H1 (cell line): ENCODE measurements around the gene PTTG1IP. TPM values are rescaled to one million over a fixed set of nuclear protein-coding genes. Genes with fewer than 3 reads are reported as not detected.

ENCODE experiments used
- CTCF ChIA-PET: fragments of 300-600 bp; sonication (Branson Sonifier 250); formaldehyde crosslinking; loops from one replicate; lab custom pipeline; 2021; ENCODE audit not compliant: partially characterized antibody; lab: Charles Lee
- POLR2A ChIA-PET: fragments of 300-600 bp; sonication (Branson Sonifier 250); formaldehyde crosslinking; loops from one replicate; lab custom pipeline; 2021; ENCODE audit warnings: inconsistent platforms; ENCODE audit not compliant: partially characterized antibody; lab: Charles Lee
- DNase-seq, 2 experiments: peaks; one replicate each; pipeline versions ENCODE4 v3.0.0 to v3.0.0-alpha.2; 2010 to 2022; ENCODE audit warnings: low spot score in 2 of 2, low read depth in 1 of 2, mixed read lengths in 1 of 2
- FAIRE-seq: peaks from 2 replicates; lab custom pipeline; 2011; peaks lifted over from hg19 to GRCh38; lab: Jason Lieb, UNC
- H2AFZ ChIP-seq: 2 replicates; pipeline ENCODE4 v1.8.1; 2012; ENCODE audit warnings: low read length, inconsistent platforms
- H2AK5ac ChIP-seq: 2 replicates; pipeline ENCODE4 v1.6.1; 2013; ENCODE audit warnings: low read depth, low read length
- H2BK120ac ChIP-seq: replicated peaks from 2 replicates; pipeline ENCODE3; 2013; ENCODE audit warnings: low read depth, low read length, inconsistent platforms
- H2BK12ac ChIP-seq: 2 replicates; pipeline ENCODE4 v1.6.1; 2013; ENCODE audit warnings: low read depth, low read length
- H2BK15ac ChIP-seq: 2 replicates; pipeline ENCODE4 v1.6.1; 2013; ENCODE audit warnings: low read length
- H2BK20ac ChIP-seq: 2 replicates; pipeline ENCODE4 v1.6.1; 2013; ENCODE audit warnings: low read length
- H2BK5ac ChIP-seq: 2 replicates; pipeline ENCODE4 v1.6.1; 2013; ENCODE audit warnings: low read depth, low read length
- H3K14ac ChIP-seq: 2 replicates; pipeline ENCODE4 v1.6.1; 2013; ENCODE audit warnings: inconsistent platforms; ENCODE audit not compliant: insufficient read length
- H3K18ac ChIP-seq: 2 replicates; pipeline ENCODE4 v1.6.1; 2013; ENCODE audit warnings: low read length; ENCODE audit errors: extremely low read depth
- H3K23ac ChIP-seq: 2 replicates; pipeline ENCODE4 v1.6.1; 2013; ENCODE audit warnings: inconsistent platforms; ENCODE audit not compliant: insufficient read length
- H3K23me2 ChIP-seq: 2 replicates; pipeline ENCODE4 v1.6.1; 2013; ENCODE audit warnings: low read depth, low read length
- H3K27ac ChIP-seq: 2 replicates; pipeline ENCODE4 v1.6.1; 2011; ENCODE audit warnings: low read depth, low read length, inconsistent platforms
- H3K27me3 ChIP-seq, 4 experiments: replicated peaks in 1 of 4; 1 replicate in 1 of 4; 2 replicates in 3 of 4; pipeline versions ENCODE4 v1.6.1 to v1.8.1; 2011 to 2013; ENCODE audit warnings: low read length in 3 of 4, mild to moderate bottlenecking in 3 of 4, inconsistent platforms in 2 of 4, mixed read lengths in 2 of 4, moderate library complexity in 1 of 4; ENCODE audit not compliant: control insufficient read depth in 3 of 4, insufficient read depth in 3 of 4; ENCODE audit errors: extremely low read depth in 1 of 4
- H3K36me3 ChIP-seq, 4 experiments: 2 replicates each; pipeline versions ENCODE4 v1.6.1 to v1.8.1; 2011 to 2013; ENCODE audit warnings: mild to moderate bottlenecking in 4 of 4, low read length in 3 of 4, moderate library complexity in 2 of 4, control low read depth in 1 of 4, inconsistent platforms in 1 of 4; ENCODE audit not compliant: insufficient read depth in 4 of 4, control insufficient read depth in 2 of 4
- H3K4ac ChIP-seq: replicated peaks from 2 replicates; pipeline ENCODE3; 2013; ENCODE audit warnings: low read length, low read depth, mixed read lengths, inconsistent platforms; ENCODE audit not compliant: insufficient read length
- H3K4me1 ChIP-seq, 4 experiments: replicated peaks in 1 of 4; 1 replicate in 1 of 4; 2 replicates in 3 of 4; pipeline versions ENCODE4 v1.6.1 to v1.8.1; 2011 to 2013; ENCODE audit warnings: low read length in 3 of 4, inconsistent platforms in 2 of 4, mixed read lengths in 1 of 4; ENCODE audit not compliant: insufficient read depth in 4 of 4, control insufficient read depth in 3 of 4
- H3K4me2 ChIP-seq, 2 experiments: 2 replicates each; pipeline versions ENCODE4 v1.6.1 to v1.8.1; 2011 to 2013; ENCODE audit warnings: low read depth in 2 of 2, low read length in 2 of 2, control low read depth in 1 of 2, inconsistent platforms in 1 of 2, mild to moderate bottlenecking in 1 of 2; ENCODE audit not compliant: insufficient read depth in 1 of 2
- H3K4me3 ChIP-seq, 4 experiments: fragments of 200-600, 300-600 bp in 1 of 4; sonication (generic), shearing (Covaris generic), sonication (Bioruptor Twin) in 1 of 4; 2 replicates each; pipeline versions ENCODE4 v1.5.1 to v1.8.1; 2011 to 2016; ENCODE audit warnings: low read length in 4 of 4, low read depth in 3 of 4, control low read depth in 2 of 4, inconsistent platforms in 2 of 4, mild to moderate bottlenecking in 2 of 4, mixed read lengths in 1 of 4, moderate library complexity in 1 of 4; ENCODE audit not compliant: insufficient read depth in 2 of 4; ENCODE audit errors: extremely low read depth in 1 of 4
- H3K56ac ChIP-seq: replicated peaks from 2 replicates; pipeline ENCODE3; 2013; ENCODE audit warnings: low read depth, mild to moderate bottlenecking, mixed read lengths, low read length, inconsistent platforms; ENCODE audit not compliant: insufficient read length
- H3K79me1 ChIP-seq: 2 replicates; pipeline ENCODE4 v1.6.1; 2013; ENCODE audit warnings: low read depth, low read length, control low read depth
- H3K79me2 ChIP-seq, 2 experiments: 2 replicates each; pipeline versions ENCODE4 v1.6.1 to v1.8.1; 2012 to 2013; ENCODE audit warnings: low read length in 2 of 2, mild to moderate bottlenecking in 2 of 2, inconsistent platforms in 1 of 2; ENCODE audit not compliant: insufficient read depth in 2 of 2, control insufficient read depth in 1 of 2
- H3K9ac ChIP-seq, 4 experiments: replicated peaks in 1 of 4; 1 replicate in 1 of 4; 2 replicates in 3 of 4; pipeline versions ENCODE4 v1.6.1 to v1.8.1; 2011 to 2013; ENCODE audit warnings: low read depth in 3 of 4, low read length in 3 of 4, control low read depth in 2 of 4, mild to moderate bottlenecking in 2 of 4, moderate library complexity in 2 of 4, inconsistent platforms in 1 of 4; ENCODE audit errors: extremely low read depth in 1 of 4
- H3K9me3 ChIP-seq, 2 experiments: 2 replicates each; pipeline versions ENCODE4 v1.6.1 to v1.8.1; 2012 to 2013; ENCODE audit warnings: mild to moderate bottlenecking in 2 of 2, moderate library complexity in 2 of 2, control low read depth in 1 of 2, inconsistent platforms in 1 of 2, low read depth in 1 of 2, low read length in 1 of 2, mixed read lengths in 1 of 2; ENCODE audit not compliant: insufficient read depth in 2 of 2
- H4K20me1 ChIP-seq, 2 experiments: replicated peaks in 1 of 2; 2 replicates each; pipeline versions ENCODE3 to v1.8.1; 2011 to 2013; ENCODE audit warnings: inconsistent platforms in 2 of 2, low read length in 2 of 2, mild to moderate bottlenecking in 1 of 2; ENCODE audit not compliant: insufficient read depth in 2 of 2, control insufficient read depth in 1 of 2
- H4K5ac ChIP-seq: 2 replicates; pipeline ENCODE4 v1.6.1; 2013; ENCODE audit warnings: low read length, low read depth, mixed read lengths, inconsistent platforms; ENCODE audit not compliant: insufficient read length
- H4K8ac ChIP-seq: 2 replicates; pipeline ENCODE4 v1.8.0; 2013; ENCODE audit warnings: mild to moderate bottlenecking, moderate library complexity, low read length, inconsistent platforms; ENCODE audit not compliant: insufficient read depth; ENCODE audit errors: extremely low read depth
- H4K91ac ChIP-seq: replicated peaks from 2 replicates; pipeline ENCODE3; 2013; ENCODE audit warnings: low read length, mixed read lengths, inconsistent platforms; ENCODE audit not compliant: insufficient read length
- BCL11A ChIP-seq, 2 experiments: IDR thresholded peaks; one replicate each; pipeline ENCODE4 v1.6.1; 2011; ENCODE audit warnings: low read depth in 2 of 2, low read length in 2 of 2, mild to moderate bottlenecking in 2 of 2
- CHD2 ChIP-seq: IDR thresholded peaks from 2 replicates; pipeline ENCODE4 v1.6.1; 2012; ENCODE audit warnings: low read length, improper control_type of control experiment
- CREB1 ChIP-seq: IDR thresholded peaks from 2 replicates; pipeline ENCODE4 v1.6.1; 2012; ENCODE audit warnings: inconsistent platforms
- NANOG ChIP-seq: IDR thresholded peaks from 2 replicates; pipeline ENCODE4 v1.6.1; 2011; ENCODE audit warnings: low read length, low read depth, mild to moderate bottlenecking, inconsistent platforms; ENCODE audit not compliant: insufficient read depth, poor library complexity, severe bottlenecking
- POLR2AphosphoS5 ChIP-seq: IDR thresholded peaks from 2 replicates; pipeline ENCODE4 v1.6.1; 2011; ENCODE audit warnings: low read depth, low read length
- POU5F1 ChIP-seq: IDR thresholded peaks from 2 replicates; pipeline ENCODE4 v1.6.1; 2011; ENCODE audit warnings: low read depth, mild to moderate bottlenecking, low read length, moderate library complexity
- RNF2 ChIP-seq: fragments of 200-900, 300-1000 bp; sonication (generic); IDR thresholded peaks from 2 replicates; pipeline ENCODE4 v1.7.1; 2016; ENCODE audit warnings: borderline replicate concordance, low read depth, mild to moderate bottlenecking, antibody characterized with exemption, low read length; ENCODE audit not compliant: poor library complexity, severe bottlenecking; ENCODE audit errors: missing control alignments
- SAP30 ChIP-seq: fragments of 300-600 bp; sonication (generic); IDR thresholded peaks from 2 replicates; pipeline ENCODE4 v1.7.1; 2012; ENCODE audit warnings: low read length, moderate library complexity, mild to moderate bottlenecking, inconsistent platforms; ENCODE audit not compliant: insufficient read depth, insufficient replicate concordance
- SIN3A ChIP-seq, 2 experiments: IDR thresholded peaks in 1 of 2; conservative IDR thresholded peaks in 1 of 2; 2 replicates each; pipeline ENCODE4 v1.6.1; 2011 to 2012; ENCODE audit warnings: low read length in 2 of 2, improper control_type of control experiment in 1 of 2, low read depth in 1 of 2, mild to moderate bottlenecking in 1 of 2
- SIRT6 ChIP-seq: IDR thresholded peaks from one replicate; pipeline ENCODE4 v1.7.1; 2012; ENCODE audit warnings: low read length, inconsistent platforms
- SP4 ChIP-seq: IDR thresholded peaks from 2 replicates; pipeline ENCODE4 v1.6.1; 2012; ENCODE audit warnings: low read length, inconsistent platforms
- WGBS, 2 experiments: shearing (Covaris generic) in 1 of 2; methylation state at CpG; one replicate each; pipeline versions ENCODE4 v1.1.6 to v1.1.7; 2013 to 2015; ENCODE audit warnings: low lambda C conversion rate in 2 of 2, mixed read lengths in 2 of 2, inconsistent platforms in 1 of 2, low coverage in 1 of 2, missing lambda C conversion rate in 1 of 2; ENCODE audit not compliant: insufficient replicate concordance in 2 of 2, insufficient coverage in 1 of 2, insufficient read length in 1 of 2; ENCODE audit errors: extremely low coverage in 1 of 2, missing lambda C conversion rate in 1 of 2; 5-methylcytosine and 5-hydroxymethylcytosine counted together
- polyA plus RNA-seq, 7 experiments: library from polyadenylated mRNA; depleted of rRNA in 3 of 7; stranded (reverse) in 5 of 7; unstranded in 2 of 7; fragments of >200 nt in 5 of 7; fragments of 200-250 nt in 2 of 7; gene quantifications; 1 replicate in 5 of 7; 2 replicates in 1 of 7; 4 replicates in 1 of 7; pipeline versions ENCODE4 v1.2.1 to v1.2.3, GENCODE V29; 2011 to 2013; ENCODE audit warnings: missing spikeins in 2 of 7, mixed read lengths in 2 of 7
- total RNA-seq: library from RNA; stranded (reverse); fragmentation: NEBNext Ultra II Directional; extraction: Animal tissue kit (Norgen Biotek cat#: 25700); gene quantifications from 2 replicates; pipeline ENCODE4 v1.2.1, GENCODE V29; 2021

The PTTG1IP gene
- total and polyA plus RNA-seq, 2 of the 8 experiments (the other 6 are each of a cell fraction or from before 2014, with no cell fraction given): 90.8 to 130 TPM

DNA sequence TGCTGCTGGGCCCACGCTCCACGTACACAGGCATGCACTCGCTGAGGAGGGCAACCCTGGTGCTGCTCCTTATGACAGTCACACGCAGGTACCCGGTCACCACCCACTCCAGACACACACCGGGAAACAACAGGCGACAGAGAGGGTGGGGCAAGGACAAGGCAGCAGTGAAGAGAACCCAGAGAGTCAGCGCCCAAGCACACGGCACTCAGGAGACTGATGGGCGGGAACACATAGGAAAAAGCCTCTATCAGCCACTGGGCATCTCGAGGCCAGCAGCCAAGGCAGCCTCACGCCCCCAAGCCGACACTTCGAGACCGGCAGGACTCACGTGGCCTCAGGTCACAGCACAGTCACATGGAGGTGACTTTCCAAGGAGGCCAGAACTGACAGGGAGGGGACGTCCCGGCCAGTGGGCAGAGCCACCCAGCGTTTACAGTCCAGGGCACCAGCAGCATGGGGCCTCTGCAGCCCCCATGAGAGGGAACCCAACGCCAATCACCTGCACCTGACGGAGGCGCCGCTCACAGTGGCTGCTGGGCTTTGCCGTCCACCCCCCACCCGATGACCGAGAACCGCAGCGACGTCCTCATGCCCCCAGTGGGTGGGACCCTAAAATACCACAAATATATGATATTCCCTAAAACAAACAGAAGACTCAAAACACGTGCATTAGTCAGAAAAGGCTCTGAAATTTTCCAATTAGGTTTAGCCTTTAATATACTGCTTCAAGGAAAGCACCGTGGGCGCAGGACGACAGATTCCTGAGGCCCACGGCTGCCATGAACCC lies 19.7 kb downstream of the PTTG1IP start:
- H2BK20ac ChIP-seq: no peak overlapping the region
- H3K4me1 ChIP-seq: no peaks in the 10 kb centered on the region
- H3K56ac ChIP-seq: no peak overlapping the region
- H4K91ac ChIP-seq: no peak overlapping the region
- H3K79me1 ChIP-seq: peaks cover 6% of the 10 kb centered on the region; the same call in 1 of the 2 replicates
- H3K18ac ChIP-seq: no peak overlapping the region
- WGBS, 2 experiments: 89% methylated on average over 34 of the region's 34 CpGs; no CpG with 5 or more reads in 1 of the 2 experiments
- H3K23ac ChIP-seq: no peak overlapping the region
- H3K14ac ChIP-seq: no peak overlapping the region
- H3K4ac ChIP-seq: no peak overlapping the region
- H2AFZ ChIP-seq: no peak overlapping the region
- peaks cover 4 to 21% of the 10 kb centered on the region in 2 experiments for H4K20me1 ChIP-seq
- H3K23me2 ChIP-seq: no peaks in the 10 kb centered on the region
- peaks cover 0 to 12% of the 10 kb centered on the region in 2 experiments; a peak in 1 of 4 replicates for H3K79me2 ChIP-seq
- no peak overlapping the region for H2BK15ac ChIP-seq
- no peak overlapping the region for H2BK120ac ChIP-seq
- H3K9ac ChIP-seq: no peak overlapping the region
- no peak for FAIRE-seq
- H3K36me3 ChIP-seq: peaks cover 18 to 55% (median 44%) of the 10 kb centered on the region in 4 experiments; a peak in 7 of 8 replicates
- ChIA-PET CTCF (interaction anchor here (0.8 to 1.7 kb wide), 2 partner anchors 73 to 81 kb away, joined by 3 to 4 read pairs; no protein-coding TSS in a partner anchor), POLR2A (interaction anchor here (1.5 kb wide), 1 partner anchor 19 kb away, joined by 6 read pairs; no protein-coding TSS in a partner anchor)
- no peak overlapping the region for H3K4me3 ChIP-seq
- H2BK5ac ChIP-seq: no peak overlapping the region
- H2AK5ac ChIP-seq: no peak overlapping the region
- H3K4me2 ChIP-seq: no peak overlapping the region
- peak overlapping the region; percentile 14; the same call in 1 of the 2 replicates for H4K8ac ChIP-seq
- H3K27ac ChIP-seq: no peak overlapping the region
- TF ChIP-seq POLR2AphosphoS5: no peak
- no peak for TF ChIP-seq BCL11A (IDR thresholded peaks at IDR 0.05; ENCODE audit: low read depth in 2 of 2, low read length in 2 of 2)
- TF ChIP-seq SP4: no peak
- no peak for TF ChIP-seq SIRT6
- TF ChIP-seq CHD2: no peak
- no peak for TF ChIP-seq SIN3A (conservative IDR thresholded peaks at IDR 0.05 in 1 of 2, IDR thresholded peaks at IDR 0.05 in 1 of 2; ENCODE audit: low read depth in 1 of 2, low read length in 2 of 2)
- TF ChIP-seq SAP30: no peak
- no peak for TF ChIP-seq NANOG
- TF ChIP-seq CREB1: no peak
- no peak for TF ChIP-seq RNF2
- no peak for TF ChIP-seq POU5F1
- TF ChIP-seq, all 59 proteins: peak for 0
- Histone ChIP-seq H3K27me3 (no peaks in the 10 kb centered on the region), H3K9me3 (no peaks in the 10 kb centered on the region; a peak in 1 of 4 replicates), H4K5ac (no peak overlapping the region), H2BK12ac (no peak overlapping the region)
- no peak for DNase-seq
